ENCODE data around the gene POLRMT. TPM values are rescaled to one million over a fixed set of nuclear protein-coding genes. Genes with fewer than 3 reads are reported as not detected.
A peak's percentile ranks its signal among the peaks of the same experiment; 100 is the strongest.

The POLRMT gene
- total RNA-seq, 1 donor from 2014 or later, result 36.0 TPM

DNA sequence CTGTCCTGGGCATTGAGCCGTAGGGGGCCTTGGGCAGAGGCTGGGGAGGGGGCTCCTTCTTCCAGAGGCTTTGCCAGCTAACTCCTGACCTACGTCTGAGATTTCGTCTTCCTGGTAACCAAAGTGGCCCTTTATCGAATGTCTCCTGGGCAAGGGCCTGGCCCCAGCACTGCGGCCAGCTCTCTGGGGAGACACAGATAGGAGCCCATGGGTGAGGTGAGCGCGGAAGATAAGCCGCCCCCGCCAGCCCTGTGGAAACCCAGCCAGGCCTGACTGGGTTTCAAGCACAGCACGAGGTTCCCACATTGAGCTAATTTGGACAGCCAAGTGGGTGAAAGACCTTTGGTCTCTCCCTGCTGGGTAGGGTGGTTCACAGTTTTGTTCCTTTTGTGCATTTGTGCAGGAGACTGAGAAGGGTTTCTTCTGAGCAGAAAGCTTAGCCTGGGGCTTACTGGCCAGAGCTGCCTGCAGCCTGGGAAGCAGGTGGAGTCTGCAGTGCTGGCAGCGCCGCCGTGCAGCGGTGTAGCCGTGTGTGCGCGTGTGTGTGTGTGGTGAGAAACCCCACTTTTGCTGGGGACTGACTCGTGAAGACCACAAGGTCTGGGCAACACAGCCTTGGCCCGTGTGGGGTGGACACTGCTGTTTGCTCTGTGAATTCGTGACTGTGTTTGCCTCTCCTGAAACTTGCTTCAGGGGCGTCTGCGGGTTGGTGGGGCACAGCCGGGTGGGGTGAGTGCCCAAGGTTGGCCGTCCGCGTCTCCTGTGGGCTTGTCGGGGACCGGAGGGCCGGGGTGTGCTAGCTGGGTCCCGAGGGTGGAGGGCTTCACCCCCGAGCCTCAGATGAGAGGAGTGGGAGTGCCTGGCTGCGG is 58.4 kb downstream of the POLRMT start:
- TF ChIP-seq, protein P1, sequence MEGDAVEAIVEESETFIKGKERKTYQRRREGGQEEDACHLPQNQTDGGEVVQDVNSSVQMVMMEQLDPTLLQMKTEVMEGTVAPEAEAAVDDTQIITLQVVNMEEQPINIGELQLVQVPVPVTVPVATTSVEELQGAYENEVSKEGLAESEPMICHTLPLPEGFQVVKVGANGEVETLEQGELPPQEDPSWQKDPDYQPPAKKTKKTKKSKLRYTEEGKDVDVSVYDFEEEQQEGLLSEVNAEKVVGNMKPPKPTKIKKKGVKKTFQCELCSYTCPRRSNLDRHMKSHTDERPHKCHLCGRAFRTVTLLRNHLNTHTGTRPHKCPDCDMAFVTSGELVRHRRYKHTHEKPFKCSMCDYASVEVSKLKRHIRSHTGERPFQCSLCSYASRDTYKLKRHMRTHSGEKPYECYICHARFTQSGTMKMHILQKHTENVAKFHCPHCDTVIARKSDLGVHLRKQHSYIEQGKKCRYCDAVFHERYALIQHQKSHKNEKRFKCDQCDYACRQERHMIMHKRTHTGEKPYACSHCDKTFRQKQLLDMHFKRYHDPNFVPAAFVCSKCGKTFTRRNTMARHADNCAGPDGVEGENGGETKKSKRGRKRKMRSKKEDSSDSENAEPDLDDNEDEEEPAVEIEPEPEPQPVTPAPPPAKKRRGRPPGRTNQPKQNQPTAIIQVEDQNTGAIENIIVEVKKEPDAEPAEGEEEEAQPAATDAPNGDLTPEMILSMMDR (IDR thresholded peaks at IDR 0.05), result no peak
- Histone ChIP-seq H3K27me3 (no peaks in the 10 kb centered on the region), H3K36me3 (peaks cover 7% of the 10 kb centered on the region), H3K4me1 (peaks cover 47% of the 10 kb centered on the region), H3K27ac (no peak overlapping the region), H3K4me3 (peak overlapping the region; percentile 8), H3K9me3 (no peaks in the 10 kb centered on the region)
- ATAC-seq (peak; percentile 0), DNase-seq (no peak)
- intact Hi-C loops (cut with DNase I), result no loop called here

DNA sequence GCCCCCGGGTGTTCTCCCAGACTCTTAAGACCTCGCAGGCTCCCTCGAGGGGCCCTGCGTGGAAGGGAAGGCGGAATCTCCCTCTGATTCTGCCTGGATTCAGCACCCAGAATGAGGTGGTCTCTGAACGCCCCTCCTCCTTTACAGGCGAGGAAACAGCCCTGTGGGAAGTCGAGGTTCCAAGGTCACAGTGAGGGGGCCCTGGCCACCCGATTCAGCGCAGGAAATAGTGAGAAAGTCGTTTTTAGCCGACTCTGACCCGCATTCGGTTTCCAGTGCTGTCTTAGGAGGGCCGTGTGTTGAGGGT is 59.9 kb downstream of the POLRMT start:
- no peak for DNase-seq
- intact Hi-C loops (cut with DNase I), result no loop called here
- H3K27ac ChIP-seq, result peak overlapping the region; percentile 89

DNA sequence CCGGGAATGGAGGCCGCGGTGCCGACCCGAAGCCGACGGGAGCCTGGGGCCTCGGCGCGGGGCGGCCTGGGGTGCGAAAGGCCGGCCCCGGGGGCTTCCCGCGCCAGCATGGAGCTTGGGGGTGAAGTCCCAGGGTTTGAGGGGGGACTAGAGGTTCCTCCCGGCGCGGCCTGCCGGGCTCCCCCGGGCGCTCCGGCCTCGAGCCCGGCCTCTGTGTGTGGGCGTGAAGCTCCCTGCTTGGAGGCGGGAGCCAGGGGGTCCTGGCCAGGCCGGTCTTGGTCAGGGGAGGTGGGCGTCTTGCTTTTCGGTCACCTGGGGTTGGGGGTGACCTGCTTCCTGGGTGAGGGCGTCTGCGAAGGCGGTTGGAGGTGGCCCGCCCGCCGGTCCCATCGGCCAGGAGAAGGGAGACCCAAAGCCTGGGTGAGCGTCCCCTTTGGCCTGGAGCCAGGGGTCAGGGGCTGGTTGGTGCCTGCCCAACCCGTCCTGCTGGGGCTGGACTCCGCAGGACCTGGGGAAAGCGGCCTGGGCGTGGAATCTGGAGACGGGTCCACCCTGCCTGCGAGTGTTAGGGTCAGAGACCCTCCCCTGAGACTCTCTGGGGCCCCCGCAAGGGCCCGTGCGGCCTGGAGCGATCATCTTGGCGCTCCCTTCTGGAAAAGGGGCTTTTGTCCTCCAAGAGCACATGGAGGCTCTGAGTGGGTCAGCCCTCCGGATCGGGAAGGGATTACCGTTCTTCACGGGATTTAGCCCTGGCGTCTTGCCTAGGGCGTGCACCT is 60.4 kb downstream of the POLRMT start:
- TF ChIP-seq, protein P1 (IDR thresholded peaks at IDR 0.05), result no peak
- Histone ChIP-seq H3K4me3 (peak overlapping the region; percentile 98), H3K4me1 (peaks cover 47% of the 10 kb centered on the region), H3K27me3 (no peaks in the 10 kb centered on the region), H3K9me3 (no peaks in the 10 kb centered on the region), H3K36me3 (no peaks in the 10 kb centered on the region), H3K27ac (peak overlapping the region; percentile 89)
- intact Hi-C loops (cut with DNase I), result no loop called here
- DNase-seq (peak; percentile 80), ATAC-seq (peak; percentile 18)

More for the DNA sequence above, 59.9 kb downstream of the POLRMT start:
- Histone ChIP-seq H3K4me3 (peak overlapping the region; percentile 98), H3K36me3 (no peaks in the 10 kb centered on the region), H3K4me1 (peaks cover 47% of the 10 kb centered on the region), H3K9me3 (no peaks in the 10 kb centered on the region), H3K27me3 (no peaks in the 10 kb centered on the region)
- no peak for ATAC-seq
- TF ChIP-seq, protein P1 (IDR thresholded peaks at IDR 0.05), result no peak

DNA sequence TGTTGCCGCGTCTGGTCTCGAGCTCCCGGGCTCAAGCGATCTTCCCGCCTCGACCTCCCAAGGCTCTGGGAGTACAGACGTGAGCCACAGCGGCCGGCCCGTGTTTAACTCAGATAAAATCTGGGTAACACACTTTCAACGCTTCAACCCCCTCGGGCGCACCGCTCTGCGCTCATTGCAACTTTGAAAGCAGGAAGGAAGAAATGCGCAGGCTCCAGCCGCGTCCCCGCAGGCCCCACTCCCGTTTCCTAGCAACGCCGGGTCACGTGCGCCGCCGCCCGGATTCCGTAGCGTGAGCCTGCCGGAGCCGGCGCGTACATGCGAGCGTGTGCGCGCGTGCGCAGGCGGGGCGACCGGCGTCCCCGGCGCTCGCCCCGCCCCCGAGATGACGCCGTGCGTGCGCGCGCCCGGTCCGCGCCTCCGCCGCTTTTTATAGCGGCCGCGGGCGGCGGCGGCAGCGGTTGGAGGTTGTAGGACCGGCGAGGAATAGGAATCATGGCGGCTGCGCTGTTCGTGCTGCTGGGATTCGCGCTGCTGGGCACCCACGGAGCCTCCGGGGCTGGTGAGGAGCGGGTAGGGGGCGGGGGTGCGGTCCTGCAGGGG is 61.1 kb downstream of the POLRMT start, which contains the start of gene BSG:
Gene BSG (plus strand): TSS at position 457 of the 603 bp plus-strand sequence. CDS start 39 bp downstream, at position 496.
- intact Hi-C loops (cut with DNase I), result no loop called here
- ATAC-seq, result peak; percentile 93
- H3K4me1 ChIP-seq, result peaks cover 46% of the 10 kb centered on the region
- H3K4me3 ChIP-seq, result peak within 1 kb of the TSS; percentile 98
- no peaks in the 10 kb centered on the region for H3K36me3 ChIP-seq
- peak within 1 kb of the TSS; percentile 89 for H3K27ac ChIP-seq
- peak; percentile 99 for DNase-seq
- no peaks in the 10 kb centered on the region for H3K27me3 ChIP-seq
- TF ChIP-seq, protein P1 (IDR thresholded peaks at IDR 0.05), result no peak
- H3K9me3 ChIP-seq, result no peaks in the 10 kb centered on the region

DNA sequence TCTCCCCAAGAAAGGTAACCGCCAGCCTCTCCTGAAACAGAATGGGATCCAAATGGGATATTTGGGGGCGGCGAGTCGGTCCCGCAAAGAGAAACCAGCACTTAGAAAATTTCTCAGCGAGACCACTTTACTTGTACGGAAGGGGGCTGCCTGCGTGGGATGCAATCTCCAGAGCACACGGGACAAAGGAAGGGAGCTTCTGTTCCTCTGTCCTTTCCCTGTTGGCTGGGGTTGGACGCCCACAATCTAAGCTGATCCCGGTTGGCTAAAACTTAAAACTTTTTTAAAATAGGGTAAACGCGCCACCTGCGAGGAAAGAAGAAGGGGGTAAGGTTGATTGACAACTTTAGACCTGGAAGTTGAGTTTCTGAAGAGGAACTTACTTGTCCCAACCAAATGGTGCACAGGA is 61.8 kb downstream of the POLRMT start:
- TF ChIP-seq, protein P1 (IDR thresholded peaks at IDR 0.05), result no peak
- Histone ChIP-seq H3K36me3 (no peaks in the 10 kb centered on the region), H3K9me3 (no peaks in the 10 kb centered on the region), H3K4me1 (peaks cover 42% of the 10 kb centered on the region), H3K27me3 (no peaks in the 10 kb centered on the region), H3K4me3 (peak overlapping the region; percentile 98), H3K27ac (peak overlapping the region; percentile 87)
- ATAC-seq, result no peak
- DNase-seq, result no peak
- intact Hi-C loops (cut with DNase I), result no loop called here

Measured in upper lobe of right lung (tissue), 1 donor.